Pancreas (tissue), 10 donors: ENCODE data around the gene MYORG. TPM values are rescaled to one million over a fixed set of nuclear protein-coding genes. Genes with fewer than 3 reads are reported as not detected.

Experiments used
- ATAC-seq, 4 donors: fragments of 200-7000 bp; cut with Tn5 transposase; one replicate each; pipeline versions ENCODE4 v1.8.0 to v1.9.1; 2020; ENCODE audit warnings: mild to moderate bottlenecking in 4 of 4, moderate library complexity in 4 of 4
- DNase-seq, 6 donors: peaks; one replicate each; pipeline ENCODE4 v3.0.0-alpha.2; 2020
- FAIRE-seq: peaks from 2 replicates; lab custom pipeline; 2012; peaks lifted over from hg19 to GRCh38; lab: Jason Lieb, UNC
- H3K27ac ChIP-seq, 4 donors: fragments of 200-600 bp; sonication (generic); 1 replicate in 3 of 4; 2 replicates in 1 of 4; pipeline versions ENCODE4 v1.5.0 to v1.8.0; 2020
- H3K27me3 ChIP-seq, 4 donors: fragments of 200-600 bp; one replicate each; pipeline ENCODE4 v1.8.0; 2021
- H3K36me3 ChIP-seq, 3 donors: fragments of 200-600 bp; sonication (generic) in 1 of 3; one replicate each; pipeline versions ENCODE4 v1.5.0 to v1.8.0; 2020 to 2021
- H3K4me1 ChIP-seq, 3 donors: fragments of 200-600 bp; one replicate each; pipeline ENCODE4 v1.8.0; 2021
- H3K4me3 ChIP-seq, 4 donors: fragments of 200-600 bp; sonication (generic) in 2 of 4; one replicate each; pipeline versions ENCODE4 v1.5.0 to v1.8.0; 2020 to 2021
- H3K9me3 ChIP-seq, 4 donors: fragments of 200-600 bp; one replicate each; pipeline ENCODE4 v1.8.0; 2021
- WGBS, 2 donors: extraction: QIAGEN DNeasy Blood & Tissue Kit; methylation state at CpG; one replicate each; pipeline ENCODE4 v1.1.7; 2013; 5-methylcytosine and 5-hydroxymethylcytosine counted together
- intact Hi-C, 3 donors: fragments of 100-400 bp; cut with DNase I; formaldehyde crosslinking; loops; one replicate each; pipeline versions ENCODE4 v1.11.1 to v1.14.2; 2022
- polyA plus RNA-seq, 2 donors: library from polyadenylated mRNA; stranded (reverse); fragments of 200-250 nt; gene quantifications; one replicate each; pipeline ENCODE4 v1.2.3, GENCODE V29; 2013
- total RNA-seq, 6 donors: library from RNA; stranded (reverse); fragmentation: NEBNext Ultra II Directional in 4 of 6; extraction: Animal tissue kit (Norgen Biotek cat#: 25700) in 4 of 6; gene quantifications; one replicate each; pipeline versions ENCODE4 v1.2.1 to v1.2.4, GENCODE V29; 2021 to 2023
- TF ChIP-seq, protein P1 (sequence below), 4 donors: fragments of 200-600 bp; sonication (generic) in 3 of 4; IDR thresholded peaks; one replicate each; pipeline versions ENCODE4 v1.5.0 to v1.8.0; 2021; ENCODE audit warnings: antibody characterized with exemption in 4 of 4
- donor health status: healthy with polysubstance abuse.
- donor health status: DM: no; HTN: no; CAD: no; lungs with moderate emphysema.
- donor health status: DM: no; HTN: no; CAD: no.
- donor health status: control.
- donor health status: control.
- donor health status: Bipolar disorder and iron deficiency.
- donor health status: DM: yes; HTN: yes; CAD: no.
- donor health status: DM: no; HTN: no; CAD: no.
- donor health status: DM: no; HTN: no; CAD: no.
- donor health status: DM: yes; HTN: yes; CAD: no.

MYORG gene
- total and polyA plus RNA-seq, 8 donors, result 1.8 to 17.5 (median 9.6) TPM

DNA sequence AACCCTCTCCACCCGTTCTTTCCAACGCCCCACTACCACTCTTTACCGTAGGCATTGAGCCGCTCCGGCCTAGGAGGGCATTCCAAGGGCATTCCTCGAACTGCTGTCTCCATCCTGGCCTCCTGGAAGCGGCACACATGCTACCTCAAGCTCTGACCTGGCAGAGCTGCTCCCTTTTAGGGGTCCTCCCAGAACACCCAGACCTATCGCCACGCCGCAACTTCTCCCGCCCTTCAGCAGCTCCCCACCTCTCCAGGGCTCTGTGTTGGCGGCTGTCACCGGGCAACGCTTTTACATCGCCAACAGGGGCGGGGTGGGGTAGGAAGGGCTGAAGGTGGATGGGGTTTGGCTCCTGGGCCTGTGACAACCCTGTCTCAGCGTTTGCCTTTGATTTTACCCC, 4.6 kb upstream of the MYORG start:
- ATAC-seq (no peak), FAIRE-seq (no peak), DNase-seq (peak in 2 of 6 donors; percentile 28 to 46)
- H3K4me1 ChIP-seq, result peaks cover 0 to 11% (median 6%) of the 10 kb centered on the region in 3 donors
- intact Hi-C loops, result no loop called here
- 39 to 41% methylated on average over 17 of the region's 17 CpGs for WGBS, 2 donors
- TF ChIP-seq, protein P1, sequence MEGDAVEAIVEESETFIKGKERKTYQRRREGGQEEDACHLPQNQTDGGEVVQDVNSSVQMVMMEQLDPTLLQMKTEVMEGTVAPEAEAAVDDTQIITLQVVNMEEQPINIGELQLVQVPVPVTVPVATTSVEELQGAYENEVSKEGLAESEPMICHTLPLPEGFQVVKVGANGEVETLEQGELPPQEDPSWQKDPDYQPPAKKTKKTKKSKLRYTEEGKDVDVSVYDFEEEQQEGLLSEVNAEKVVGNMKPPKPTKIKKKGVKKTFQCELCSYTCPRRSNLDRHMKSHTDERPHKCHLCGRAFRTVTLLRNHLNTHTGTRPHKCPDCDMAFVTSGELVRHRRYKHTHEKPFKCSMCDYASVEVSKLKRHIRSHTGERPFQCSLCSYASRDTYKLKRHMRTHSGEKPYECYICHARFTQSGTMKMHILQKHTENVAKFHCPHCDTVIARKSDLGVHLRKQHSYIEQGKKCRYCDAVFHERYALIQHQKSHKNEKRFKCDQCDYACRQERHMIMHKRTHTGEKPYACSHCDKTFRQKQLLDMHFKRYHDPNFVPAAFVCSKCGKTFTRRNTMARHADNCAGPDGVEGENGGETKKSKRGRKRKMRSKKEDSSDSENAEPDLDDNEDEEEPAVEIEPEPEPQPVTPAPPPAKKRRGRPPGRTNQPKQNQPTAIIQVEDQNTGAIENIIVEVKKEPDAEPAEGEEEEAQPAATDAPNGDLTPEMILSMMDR (IDR thresholded peaks at IDR 0.05), result no peak
- H3K4me3 ChIP-seq, result peak overlapping the region; percentile 23 to 51 (median 40)
- no peaks in the 10 kb centered on the region for H3K9me3 ChIP-seq
- H3K36me3 ChIP-seq, result no peaks in the 10 kb centered on the region
- H3K27me3 ChIP-seq, result no peaks in the 10 kb centered on the region
- no peak overlapping the region for H3K27ac ChIP-seq

DNA sequence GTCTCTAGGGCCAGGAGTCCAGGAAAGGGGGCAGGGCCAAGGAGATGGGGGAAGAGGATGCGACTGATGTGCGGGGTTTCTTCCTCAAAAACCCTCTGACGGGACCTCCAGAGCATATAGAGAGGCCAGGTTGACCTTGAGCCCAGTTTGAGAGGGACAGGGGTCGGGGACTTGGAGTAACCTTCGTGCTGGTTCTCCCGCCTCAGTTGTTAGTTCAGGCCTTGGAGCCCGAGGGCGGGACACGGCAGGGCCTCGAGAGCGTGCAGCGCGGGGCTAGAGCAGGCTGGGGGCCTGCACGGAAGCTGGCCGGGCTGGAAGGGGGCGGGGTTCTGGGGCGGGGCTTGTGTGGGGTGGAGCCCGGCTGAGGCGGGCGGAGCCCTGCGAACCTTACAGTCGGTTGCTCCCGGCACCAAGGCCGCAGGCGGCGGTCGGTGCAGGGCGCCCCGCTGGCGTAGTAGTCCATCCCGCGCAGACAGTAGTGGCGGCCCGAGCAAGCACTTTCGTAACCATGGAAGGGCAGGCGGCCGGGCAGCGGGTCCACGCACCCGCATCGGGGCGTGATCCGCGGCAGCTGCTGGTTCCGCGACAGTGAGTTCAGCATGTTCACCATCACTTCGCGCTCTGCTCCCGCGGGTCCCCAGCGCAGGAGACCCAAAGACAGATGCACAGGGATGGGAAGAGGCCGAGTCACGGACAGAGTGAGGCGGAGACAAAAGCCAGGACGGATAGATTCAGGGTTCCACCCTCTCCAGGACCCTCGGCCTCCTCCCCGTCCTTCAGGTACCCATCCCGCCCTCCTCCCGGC, 4.0 kb upstream of the MYORG start:
- H3K36me3 ChIP-seq, result no peaks in the 10 kb centered on the region
- FAIRE-seq (no peak), DNase-seq (peak; percentile 76 to 92 (median 83)), ATAC-seq (peak; percentile 62 to 78 (median 68))
- TF ChIP-seq, protein P1 (IDR thresholded peaks at IDR 0.05), result no peak
- H3K27ac ChIP-seq, result peak overlapping the region in 1 of 4 donors; percentile 21
- no peaks in the 10 kb centered on the region for H3K9me3 ChIP-seq
- 4 to 6% methylated on average over 57 to 59 of the region's 59 CpGs for WGBS, 2 donors
- H3K4me1 ChIP-seq, result peaks cover 1 to 14% (median 9%) of the 10 kb centered on the region in 3 donors
- peak overlapping the region; percentile 23 to 51 (median 40) for H3K4me3 ChIP-seq
- H3K27me3 ChIP-seq, result no peaks in the 10 kb centered on the region
- intact Hi-C loops, result no loop called here

DNA sequence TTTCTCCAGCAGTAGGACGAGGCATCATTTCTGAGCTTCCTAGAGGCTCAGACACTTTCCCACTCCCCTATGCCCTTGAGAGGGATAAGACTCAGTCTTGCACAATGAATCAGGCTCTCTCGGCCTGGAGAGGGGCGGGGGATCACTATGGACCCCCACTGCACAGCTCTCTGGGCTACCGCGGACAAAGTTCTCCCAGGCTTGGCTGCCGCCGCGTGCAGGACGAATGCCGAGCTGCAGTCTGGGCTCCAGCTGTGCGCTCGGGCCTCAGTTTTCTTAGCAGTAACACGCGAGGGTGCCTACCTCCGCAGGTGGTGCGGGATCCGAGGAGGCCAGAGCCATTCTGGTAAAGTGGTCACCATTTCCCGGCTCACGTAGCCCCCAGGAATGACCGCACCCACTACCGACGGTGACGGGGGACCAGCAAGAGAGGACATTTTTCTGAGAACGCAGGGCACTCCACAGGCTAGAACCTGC, 3.4 kb upstream of the MYORG start:
- WGBS, 2 donors, result 61 to 63% methylated on average over 24 of the region's 24 CpGs
- intact Hi-C loops, result no loop called here
- Histone ChIP-seq H3K9me3 (no peaks in the 10 kb centered on the region), H3K4me3 (peak overlapping the region in 1 of 4 donors; percentile 51), H3K27me3 (no peaks in the 10 kb centered on the region), H3K27ac (peak overlapping the region in 1 of 4 donors; percentile 21), H3K36me3 (no peaks in the 10 kb centered on the region), H3K4me1 (peaks cover 7 to 20% (median 15%) of the 10 kb centered on the region in 3 donors)
- TF ChIP-seq, protein P1 (IDR thresholded peaks at IDR 0.05), result no peak
- FAIRE-seq, result no peak
- no peak for ATAC-seq
- peak in 3 of 6 donors; percentile 31 to 78 (median 50) for DNase-seq

DNA sequence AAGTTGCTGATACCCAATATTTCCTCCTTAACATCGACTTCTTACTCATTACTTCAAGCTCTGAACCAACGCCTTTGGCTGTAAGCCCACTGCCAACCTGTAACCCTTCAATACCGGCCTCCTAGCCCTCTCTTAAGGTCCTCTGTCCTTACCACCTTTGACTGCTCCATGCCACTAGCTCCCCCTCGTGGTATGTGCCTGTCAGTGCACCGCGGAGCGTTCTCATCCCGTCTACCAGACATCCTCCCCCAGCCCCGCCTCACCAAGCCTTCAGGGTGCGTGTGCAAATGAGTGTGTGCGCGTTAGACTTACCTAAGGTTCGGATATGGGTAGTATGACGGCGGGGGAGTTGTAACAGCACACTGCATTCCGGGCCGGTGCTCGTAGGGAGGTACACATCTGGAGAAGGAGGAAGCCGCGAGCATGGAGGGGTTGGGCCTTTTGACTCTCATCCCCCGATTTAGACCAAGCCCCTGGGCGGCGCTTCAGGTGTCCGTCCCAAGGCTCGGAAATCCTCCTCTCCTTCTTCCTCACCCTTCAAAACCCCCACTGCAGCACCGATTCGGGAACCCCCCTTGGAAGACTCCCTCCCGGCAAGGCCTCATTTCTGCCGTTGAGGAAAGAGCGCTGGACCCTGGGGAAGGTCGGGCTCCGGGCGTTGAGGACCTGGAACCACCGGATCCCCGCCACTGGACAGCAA, 2.8 kb upstream of the MYORG start:
- TF ChIP-seq, protein P1 (IDR thresholded peaks at IDR 0.05), result peak; percentile 93 to 98 (median 94)
- no peak overlapping the region for H3K27ac ChIP-seq
- ATAC-seq (peak; percentile 36 to 65 (median 51)), DNase-seq (peak; percentile 82 to 95 (median 91)), FAIRE-seq (no peak)
- peak overlapping the region in 2 of 4 donors; percentile 29 to 51 for H3K4me3 ChIP-seq
- 11 to 19% methylated on average over 35 of the region's 35 CpGs for WGBS, 2 donors
- peaks cover 11 to 23% (median 16%) of the 10 kb centered on the region in 3 donors for H3K4me1 ChIP-seq
- no peaks in the 10 kb centered on the region for H3K36me3 ChIP-seq
- intact Hi-C loops, result loop anchor here in 1 of 3 donors (5.0 kb wide), 1 partner anchor 47 kb away; no protein-coding TSS in a partner anchor
- no peaks in the 10 kb centered on the region for H3K9me3 ChIP-seq
- H3K27me3 ChIP-seq, result no peaks in the 10 kb centered on the region
